MCF 10A (cell line): ENCODE measurements around the gene KDM6A. TPM values are rescaled to one million over a fixed set of nuclear protein-coding genes. Genes with fewer than 3 reads are reported as not detected.
"Not testable (repeated sequence)": the region's sequence is repeated elsewhere in the genome, so short reads cannot be mapped to it uniquely, and the experiment has no call there.

Source experiments
- Bru-seq: library from RNA; stranded (reverse); fragments of 400-500 nt; gene quantifications from one replicate; lab custom pipeline; 2021; lab: Mats Ljungman, UMichigan
- BruChase-seq, 2 experiments: library from RNA; stranded (reverse); fragments of 400-500 nt; gene quantifications; one replicate each; lab custom pipeline; 2021; lab: Mats Ljungman, UMichigan
- BruUV-seq: library from RNA; stranded (reverse); fragments of 400-500 nt; replicated peaks from 2 replicates; lab custom pipeline; 2021; lab: Mats Ljungman, UMichigan
- CTCF ChIA-PET: fragments of 300-600 bp; sonication (Branson Sonifier 250); formaldehyde crosslinking; extraction: SDS; loops from one replicate; lab custom pipeline; 2021; ENCODE audit warnings: antibody characterized with exemption, inconsistent platforms; lab: Yijun Ruan, JAX
- POLR2A ChIA-PET: fragments of 300-600, 350-650 bp; sonication (Branson Sonifier 250); formaldehyde crosslinking; extraction: SDS; loops from one replicate; lab custom pipeline; 2020; ENCODE audit warnings: antibody characterized with exemption, inconsistent platforms; lab: Yijun Ruan, JAX
- DNase-seq: peaks from one replicate; pipeline ENCODE4 v3.0.0-alpha.2; 2018; ENCODE audit not compliant: unreplicated experiment
- H3K27ac Mint-ChIP-seq: one replicate; pipeline ENCODE4 v1.8.0; 2022; ENCODE audit warnings: mild to moderate bottlenecking, low read depth, mixed read lengths; ENCODE audit not compliant: unreplicated experiment
- H3K27me3 Mint-ChIP-seq: one replicate; pipeline ENCODE4 v1.8.0; 2022; ENCODE audit warnings: mixed read lengths; ENCODE audit not compliant: insufficient read depth, unreplicated experiment
- H3K36me3 Mint-ChIP-seq: one replicate; pipeline ENCODE4 v1.8.0; 2022; ENCODE audit warnings: mild to moderate bottlenecking, moderate library complexity, mixed read lengths; ENCODE audit not compliant: insufficient read depth, unreplicated experiment
- H3K4me1 Mint-ChIP-seq: one replicate; pipeline ENCODE4 v1.8.0; 2022; ENCODE audit warnings: mixed read lengths; ENCODE audit not compliant: insufficient read depth, unreplicated experiment
- H3K4me3 Mint-ChIP-seq: one replicate; pipeline ENCODE4 v1.8.0; 2022; ENCODE audit warnings: mild to moderate bottlenecking, moderate library complexity, mixed read lengths; ENCODE audit not compliant: unreplicated experiment
- H3K9me3 Mint-ChIP-seq: one replicate; pipeline ENCODE4 v1.8.0; 2022; ENCODE audit warnings: mixed read lengths; ENCODE audit not compliant: unreplicated experiment
- CTCF ChIP-seq: fragments of 200-600 bp; IDR thresholded peaks from one replicate; pipeline ENCODE4 v1.8.0; 2022; ENCODE audit warnings: antibody characterized with exemption, mild to moderate bottlenecking; ENCODE audit not compliant: unreplicated experiment
- intact Hi-C: fragments of 100-400 bp; cut with micrococcal nuclease; formaldehyde crosslinking; loops from 2 replicates; pipeline ENCODE4 v1.14.1; 2022
- long read RNA-seq: library from polyadenylated mRNA; stranded (forward); transcript quantifications from one replicate; pipeline ENCODE4 v2.0.0, GENCODE V29; 2022
- total RNA-seq: library from RNA; stranded (reverse); gene quantifications from 2 replicates; pipeline ENCODE4 v1.2.3, GENCODE V29; 2022

KDM6A gene
- total RNA-seq, result 30.8 and 31.8 TPM in 2 replicates
- Bru-seq, nascent RNA, result percentile 91 among the genes with signal in this experiment
- percentile 77 among the genes with signal in this experiment for BruChase-seq, experiment 1, labeled RNA remaining after a 6-hour chase
- BruChase-seq, experiment 2, labeled RNA remaining after a 2-hour chase, result percentile 84 among the genes with signal in this experiment
- long read RNA-seq, full-length matches to known transcripts, result 10 of 37 reads
- long read RNA-seq, partial matches to known transcripts, result 16 of 37 reads
- long read RNA-seq, other reads (novel, unspliced or antisense), result 11 of 37 reads

- peaks cover 4% of the 10 kb centered on the region for H3K36me3 Mint-ChIP-seq
- H3K4me1 Mint-ChIP-seq, result peaks cover 6% of the 10 kb centered on the region
- no TSS peak for BruUV-seq
- no peak for TF ChIP-seq CTCF
- CTCF ChIA-PET, result interaction anchor here (1.5 kb wide), 1 partner anchor 195 kb away, joined by 4 read pairs; no protein-coding TSS in a partner anchor
- intact Hi-C loops, result loop anchor here (1.0 to 10.0 kb wide), 4 partner anchors 196 to 918 kb away; partner anchors contain the start of gene FUNDC1
- DNase-seq, result peak; percentile 98
- H3K4me3 Mint-ChIP-seq, result peak within 1 kb of the TSS; percentile 91
- peak within 1 kb of the TSS; percentile 92 for H3K27ac Mint-ChIP-seq
- H3K9me3 Mint-ChIP-seq, result no peaks in the 10 kb centered on the region
- H3K27me3 Mint-ChIP-seq, result no peaks in the 10 kb centered on the region
- POLR2A ChIA-PET, result interaction anchor here (0.5 to 5.8 kb wide), 15 partner anchors 9 to 520 kb away, joined by 3 to 56 read pairs (median 4); partner anchors contain the start of gene FUNDC1
These were observed at the start of gene KDM6A for GRCh38 chrX:44872821-44873414. TSS of gene KDM6A (plus strand) at chrX:44873188. CDS start at chrX:44873552, 364 bp downstream.

GRCh38 chrX:44823193-44823592, 49.8 kb upstream of the KDM6A start:
- POLR2A ChIA-PET, CTCF ChIA-PET, H3K36me3 Mint-ChIP-seq, BruUV-seq, H3K27ac Mint-ChIP-seq, H3K4me1 Mint-ChIP-seq, H3K9me3 Mint-ChIP-seq, DNase-seq, H3K4me3 Mint-ChIP-seq, intact Hi-C loops: not testable (repeated sequence)
- peaks cover 16% of the 10 kb centered on the region for H3K27me3 Mint-ChIP-seq

GRCh38 chrX:44828008-44828605, 44.9 kb upstream of the KDM6A start:
- no peak overlapping the region for H3K27ac Mint-ChIP-seq
- TF ChIP-seq CTCF, result no peak
- peak; percentile 90 for DNase-seq
- H3K4me3 Mint-ChIP-seq, result no peak overlapping the region
- H3K4me1 Mint-ChIP-seq, result peaks cover 5% of the 10 kb centered on the region
- ChIA-PET POLR2A (interaction anchor here (0.6 to 1.0 kb wide), 4 partner anchors 14 to 89 kb away, joined by 3 to 5 read pairs (median 4); no protein-coding TSS in a partner anchor), CTCF (no interaction called here)
- no peaks in the 10 kb centered on the region for H3K9me3 Mint-ChIP-seq
- BruUV-seq, result no TSS peak
- intact Hi-C loops, result no loop called here
- H3K27me3 Mint-ChIP-seq, result no peaks in the 10 kb centered on the region
- H3K36me3 Mint-ChIP-seq, result no peaks in the 10 kb centered on the region

GRCh38 chrX:44829832-44830231, 43.2 kb upstream of the KDM6A start:
- H3K9me3 Mint-ChIP-seq, result no peaks in the 10 kb centered on the region
- ChIA-PET CTCF (no interaction called here), POLR2A (no interaction called here)
- H3K4me1 Mint-ChIP-seq, result peaks cover 5% of the 10 kb centered on the region
- TF ChIP-seq CTCF, result no peak
- no peaks in the 10 kb centered on the region for H3K36me3 Mint-ChIP-seq
- BruUV-seq, result no TSS peak
- no peak overlapping the region for H3K27ac Mint-ChIP-seq
- no peak overlapping the region for H3K4me3 Mint-ChIP-seq
- DNase-seq, result no peak
- H3K27me3 Mint-ChIP-seq, result no peaks in the 10 kb centered on the region
- intact Hi-C loops, result no loop called here
